K562 (cell line): ENCODE measurements around the gene TPD52L1. TPM values are rescaled to one million over a fixed set of nuclear protein-coding genes. Genes with fewer than 3 reads are reported as not detected.

Experiments
- BDP1 ChIP-seq: IDR thresholded peaks from 3 replicates; pipeline ENCODE4 v1.6.1; 2011; ENCODE audit not compliant: insufficient read length, insufficient read depth
- CUX1 ChIP-seq: fragments of 200-800 bp; sonication (Bioruptor generic); IDR thresholded peaks from 2 replicates; pipeline ENCODE4 v1.6.1; 2016; ENCODE audit warnings: missing genetic modification characterization, missing compliant biosample characterization
- KDM2B ChIP-seq: fragments of 250-450 bp; sonication (Bioruptor Pico); IDR thresholded peaks from 2 replicates; pipeline ENCODE4 v1.8.0; 2021; ENCODE audit warnings: mild to moderate bottlenecking, moderate library complexity
- MNT ChIP-seq, 2 experiments: fragments of 450-650 bp; conservative IDR thresholded peaks; 2 replicates each; pipeline ENCODE4 v1.6.1; 2017; ENCODE audit warnings: mild to moderate bottlenecking in 2 of 2, moderate library complexity in 2 of 2
- MXD1 ChIP-seq: fragments of 250-450 bp; sonication (Bioruptor Pico); IDR thresholded peaks from 2 replicates; pipeline ENCODE4 v1.8.0; 2021; ENCODE audit warnings: borderline replicate concordance, mild to moderate bottlenecking, moderate library complexity; ENCODE audit not compliant: poor library complexity, severe bottlenecking
- NCOA4 ChIP-seq: fragments of 450-650 bp; IDR thresholded peaks from 2 replicates; pipeline ENCODE4 v1.6.1; 2018; ENCODE audit warnings: mild to moderate bottlenecking; ENCODE audit not compliant: partially characterized antibody
- PHB2 ChIP-seq: fragments of 450-650 bp; IDR thresholded peaks from 2 replicates; pipeline ENCODE4 v1.6.1; 2017; ENCODE audit warnings: low read depth
- POLR3G ChIP-seq: IDR thresholded peaks from 2 replicates; pipeline ENCODE4 v1.6.1; 2011; ENCODE audit not compliant: insufficient read length, insufficient replicate concordance; ENCODE audit errors: extremely low read depth
- RBM17 ChIP-seq: fragments of 200-400 bp; formaldehyde crosslinking; IDR thresholded peaks from 2 replicates; pipeline ENCODE4 v1.6.1; 2017; ENCODE audit warnings: low read depth, mild to moderate bottlenecking, low read length, borderline replicate concordance
- SAFB2 ChIP-seq: fragments of 200-400 bp; formaldehyde crosslinking; IDR thresholded peaks from 2 replicates; pipeline ENCODE4 v1.6.1; 2018; ENCODE audit warnings: borderline replicate concordance, low read length, low read depth, moderate library complexity; ENCODE audit not compliant: severe bottlenecking
- SFPQ ChIP-seq: fragments of 200-400 bp; formaldehyde crosslinking; IDR thresholded peaks from 2 replicates; pipeline ENCODE4 v1.6.1; 2017; ENCODE audit warnings: mild to moderate bottlenecking, low read depth, low read length, moderate library complexity
- STAG1 ChIP-seq: sonication (generic); formaldehyde crosslinking; IDR thresholded peaks from 2 replicates; pipeline ENCODE4 v1.5.0; 2020; ENCODE audit warnings: missing genetic modification reagents, borderline replicate concordance
- ZNF395 ChIP-seq: fragments of 200-800 bp; sonication (Bioruptor generic); IDR thresholded peaks from 2 replicates; pipeline ENCODE4 v1.6.1; 2017; ENCODE audit warnings: missing genetic modification characterization, missing compliant biosample characterization
- ZNF431 ChIP-seq: sonication (generic); formaldehyde crosslinking; IDR thresholded peaks from 2 replicates; pipeline ENCODE4 v1.8.0; 2022; ENCODE audit warnings: mild to moderate bottlenecking, missing genetic modification reagents
- ZNF436 ChIP-seq: fragments of 250-450, 450-650 bp; sonication (Bioruptor Pico); formaldehyde crosslinking; IDR thresholded peaks from 2 replicates; pipeline ENCODE4 v1.7.0; 2020; ENCODE audit warnings: mild to moderate bottlenecking
- ZNF444 ChIP-seq: fragments of 250-450 bp; sonication (Bioruptor Pico); IDR thresholded peaks from 2 replicates; pipeline ENCODE4 v1.4.0; 2020; ENCODE audit warnings: mild to moderate bottlenecking, moderate library complexity
- polyA plus RNA-seq, 8 experiments: library from polyadenylated mRNA; depleted of rRNA in 4 of 8; stranded (reverse) in 5 of 8; unstranded in 3 of 8; fragments of >200 nt; fragmentation: Nextera tagmentation in 2 of 8; fragmentation: Illumina TruSeq in 1 of 8; extraction: Ambion mirVana in 2 of 8; extraction: Trizol in 1 of 8; gene quantifications; 2 replicates each; pipeline versions ENCODE4 v1.2.1 to v1.2.3, GENCODE V29; 2011 to 2014; ENCODE audit warnings: inconsistent platforms in 1 of 8, missing spikeins in 1 of 8
- total RNA-seq, 7 experiments: library from RNA; depleted of rRNA in 6 of 7; stranded (reverse); fragments of >200 nt in 6 of 7; fragmentation: Illumina TruSeq in 2 of 7; extraction: Trizol in 2 of 7; gene quantifications; 2 replicates each; pipeline versions ENCODE4 v1.2.1 to v1.2.3, GENCODE V29; 2011 to 2021; ENCODE audit warnings: low replicate concordance in 1 of 7

TPD52L1 gene
- total and polyA plus RNA-seq, 9 of the 15 experiments (the other 6 are each of a cell fraction or from before 2014, with no cell fraction given): 12.9 to 149 (median 75.7) TPM

GRCh38 chr6:125153391-125154117 lies at the start of gene TPD52L1 (continued):
- TF ChIP-seq SFPQ (no peak), POLR3G (no peak), NCOA4 (no peak), STAG1 (CRISPR knock-in tag) (no peak), ZNF436 (CRISPR knock-in tag) (no peak), ZNF444 (CRISPR knock-in tag) (no peak), RBM17 (no peak), ZNF395 (CRISPR knock-in tag) (no peak), PHB2 (no peak), CUX1 (CRISPR knock-in tag) (no peak), MXD1 (CRISPR knock-in tag) (no peak), BDP1 (no peak), KDM2B (CRISPR knock-in tag) (no peak), SAFB2 (no peak), ZNF431 (CRISPR knock-in tag) (peak; percentile 68), MNT (conservative IDR thresholded peaks at IDR 0.05) (peak; percentile 31 to 68; a peak in 2 of 4 replicates)
